ENCODE data around the gene ADCY1. TPM values are rescaled to one million over a fixed set of nuclear protein-coding genes. Genes with fewer than 3 reads are reported as not detected.

Gene ADCY1
- total RNA-seq, 6 experiments from 2014 or later, result 0.20 TPM; not detected in 5

GRCh38 chr7:45578022-45578421 is 3.9 kb downstream of the ADCY1 start:
- TF ChIP-seq CTCF (IDR thresholded peaks at IDR 0.05), result no peak
- H3K27ac Mint-ChIP-seq, result no peak overlapping the region
- peaks cover 34% of the 10 kb centered on the region for H3K27me3 Mint-ChIP-seq (ENCODE audit: insufficient read depth)
- no peak for DNase-seq
- H3K36me3 Mint-ChIP-seq (ENCODE audit: low read depth), result no peaks in the 10 kb centered on the region
- H3K4me3 Mint-ChIP-seq, result no peak overlapping the region
- H3K4me1 Mint-ChIP-seq (ENCODE audit: low read depth), result no peaks in the 10 kb centered on the region
- H3K9me3 Mint-ChIP-seq, result no peaks in the 10 kb centered on the region

GRCh38 chr7:45578467-45578866 is 4.3 kb downstream of the ADCY1 start:
- DNase-seq, result no peak
- Mint-ChIP-seq H3K9me3 (no peaks in the 10 kb centered on the region), H3K4me1 (ENCODE audit: low read depth) (no peaks in the 10 kb centered on the region), H3K27ac (no peak overlapping the region), H3K36me3 (ENCODE audit: low read depth) (no peaks in the 10 kb centered on the region), H3K4me3 (no peak overlapping the region), H3K27me3 (ENCODE audit: insufficient read depth) (peaks cover 31% of the 10 kb centered on the region)
- TF ChIP-seq CTCF (IDR thresholded peaks at IDR 0.05), result no peak

GRCh38 chr7:45579391-45579801 is 5.2 kb downstream of the ADCY1 start:
- Mint-ChIP-seq H3K4me3 (no peak overlapping the region), H3K9me3 (no peaks in the 10 kb centered on the region), H3K27ac (no peak overlapping the region), H3K27me3 (ENCODE audit: insufficient read depth) (peaks cover 28% of the 10 kb centered on the region), H3K36me3 (ENCODE audit: low read depth) (no peaks in the 10 kb centered on the region), H3K4me1 (ENCODE audit: low read depth) (no peaks in the 10 kb centered on the region)
- no peak for DNase-seq
- TF ChIP-seq CTCF (IDR thresholded peaks at IDR 0.05), result no peak

GRCh38 chr7:45580053-45580872 is 6.1 kb downstream of the ADCY1 start:
- no peak overlapping the region for H3K27ac Mint-ChIP-seq
- H3K4me3 Mint-ChIP-seq, result no peak overlapping the region
- H3K27me3 Mint-ChIP-seq (ENCODE audit: insufficient read depth), result peaks cover 28% of the 10 kb centered on the region
- DNase-seq, result no peak
- H3K9me3 Mint-ChIP-seq, result no peaks in the 10 kb centered on the region
- H3K36me3 Mint-ChIP-seq (ENCODE audit: low read depth), result no peaks in the 10 kb centered on the region
- H3K4me1 Mint-ChIP-seq (ENCODE audit: low read depth), result no peaks in the 10 kb centered on the region
- peak; percentile 68 for TF ChIP-seq CTCF (IDR thresholded peaks at IDR 0.05)

- no peak for DNase-seq
- Mint-ChIP-seq H3K4me3 (no peak overlapping the region), H3K36me3 (ENCODE audit: low read depth) (no peaks in the 10 kb centered on the region), H3K27me3 (ENCODE audit: insufficient read depth) (peaks cover 21% of the 10 kb centered on the region), H3K27ac (no peak overlapping the region), H3K4me1 (ENCODE audit: low read depth) (no peaks in the 10 kb centered on the region), H3K9me3 (no peaks in the 10 kb centered on the region)
- TF ChIP-seq CTCF (IDR thresholded peaks at IDR 0.05), result no peak
Measured at GRCh38 chr7:45581271-45581780, 7.2 kb downstream of the ADCY1 start.
